ENCODE results near the gene SLAMF1. TPM values are rescaled to one million over a fixed set of nuclear protein-coding genes. Genes with fewer than 3 reads are reported as not detected.

Gene SLAMF1
- total RNA-seq, 6 donors from 2014 or later, result 0.11 to 3.9 (median 1.5) TPM

DNA sequence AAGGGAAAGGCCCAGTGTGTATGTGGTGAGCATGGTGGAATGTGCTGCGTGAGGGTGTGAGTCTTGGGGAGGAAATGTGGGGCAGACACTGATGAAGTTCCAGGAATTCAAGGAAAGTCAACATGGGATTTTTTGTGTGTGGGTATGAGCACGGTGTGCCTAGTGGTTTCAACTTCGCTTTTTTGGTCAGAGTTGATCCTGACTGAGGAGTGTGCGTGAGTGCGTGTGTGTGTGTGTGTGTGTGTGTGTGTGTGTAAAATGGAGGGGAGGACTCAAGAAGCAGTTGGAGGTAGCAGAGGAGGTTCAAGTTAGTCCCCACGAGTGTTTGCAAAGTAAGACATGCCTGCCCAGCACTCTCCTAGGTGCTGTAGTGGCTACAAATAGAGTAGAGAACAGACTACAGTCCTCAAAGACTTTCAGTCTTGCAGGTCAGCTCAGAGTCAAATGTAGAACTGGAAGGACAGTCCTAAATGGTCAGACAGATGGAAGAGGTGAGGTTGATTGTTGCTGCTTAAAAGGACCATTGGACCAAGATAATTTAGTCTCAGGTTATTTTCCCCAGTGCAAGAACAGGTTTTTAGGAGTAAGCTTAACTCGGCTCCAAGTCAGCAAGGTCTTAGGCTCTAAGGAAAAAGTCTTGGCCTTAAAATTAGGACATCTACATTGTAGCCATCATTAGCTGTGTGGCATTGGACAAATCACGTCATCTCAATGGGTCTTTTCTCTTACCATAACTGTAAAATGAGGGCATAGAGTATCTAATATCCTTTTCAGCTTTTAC lies 25.0 kb downstream of the SLAMF1 start:
- WGBS, 2 donors, result 65 to 66% methylated on average over 8 of the region's 8 CpGs
- Histone ChIP-seq H3K9me3 (no peaks in the 10 kb centered on the region), H3K27ac (no peak overlapping the region), H3K4me1 (no peaks in the 10 kb centered on the region), H3K36me3 (no peaks in the 10 kb centered on the region), H3K27me3 (no peaks in the 10 kb centered on the region), H3K4me3 (no peak overlapping the region)
- TF ChIP-seq POLR2AphosphoS5 (IDR thresholded peaks at IDR 0.05) (no peak), POLR2A (IDR thresholded peaks at IDR 0.05) (no peak), EP300 (IDR thresholded peaks at IDR 0.05) (no peak)
- no peak for ATAC-seq (ENCODE audit: low FRiP score in 2 of 2)
- DNase-seq, result no peak

DNA sequence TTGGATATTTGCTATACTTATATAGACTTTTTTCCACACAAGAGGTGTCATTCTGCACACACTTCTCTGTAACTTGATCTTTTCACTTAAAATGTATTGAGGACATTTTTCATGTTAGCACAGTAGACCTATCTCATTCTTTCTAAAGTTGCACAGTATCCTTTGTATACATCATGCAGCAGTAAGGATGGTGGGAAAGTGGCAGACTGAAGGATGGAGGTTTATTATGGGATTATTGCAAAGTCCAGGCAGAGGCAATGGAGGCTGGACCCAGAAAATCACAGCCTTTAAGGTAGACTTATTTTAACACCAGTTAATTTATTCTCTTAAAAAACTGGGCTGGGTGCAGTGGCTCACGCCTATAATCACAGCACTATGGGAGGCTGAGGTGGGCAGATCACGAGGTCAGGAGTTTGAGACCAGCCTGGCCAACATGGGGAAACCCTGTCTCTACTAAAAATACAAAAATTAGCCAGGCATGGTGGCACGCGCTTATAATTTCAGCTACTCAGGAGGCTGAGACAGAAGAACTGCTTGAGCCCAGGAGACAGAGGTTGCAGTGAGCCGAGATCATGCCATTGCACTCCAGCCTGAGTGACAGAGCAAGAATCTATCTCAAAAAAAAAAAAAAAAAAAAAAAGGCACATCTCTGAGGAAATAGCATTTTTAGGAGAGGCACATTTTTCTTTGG lies 25.8 kb downstream of the SLAMF1 start:
- WGBS, 2 donors, result 88 to 89% methylated on average over 5 of the region's 5 CpGs
- ATAC-seq (ENCODE audit: low FRiP score in 2 of 2) (no peak), DNase-seq (no peak)
- no peak overlapping the region for H3K4me3 ChIP-seq
- H3K4me1 ChIP-seq, result no peaks in the 10 kb centered on the region
- H3K36me3 ChIP-seq, result no peaks in the 10 kb centered on the region
- H3K9me3 ChIP-seq, result no peaks in the 10 kb centered on the region
- no peaks in the 10 kb centered on the region for H3K27me3 ChIP-seq
- TF ChIP-seq EP300 (IDR thresholded peaks at IDR 0.05) (no peak), POLR2AphosphoS5 (IDR thresholded peaks at IDR 0.05) (no peak), POLR2A (IDR thresholded peaks at IDR 0.05) (no peak)
- TF ChIP-seq, protein P1, sequence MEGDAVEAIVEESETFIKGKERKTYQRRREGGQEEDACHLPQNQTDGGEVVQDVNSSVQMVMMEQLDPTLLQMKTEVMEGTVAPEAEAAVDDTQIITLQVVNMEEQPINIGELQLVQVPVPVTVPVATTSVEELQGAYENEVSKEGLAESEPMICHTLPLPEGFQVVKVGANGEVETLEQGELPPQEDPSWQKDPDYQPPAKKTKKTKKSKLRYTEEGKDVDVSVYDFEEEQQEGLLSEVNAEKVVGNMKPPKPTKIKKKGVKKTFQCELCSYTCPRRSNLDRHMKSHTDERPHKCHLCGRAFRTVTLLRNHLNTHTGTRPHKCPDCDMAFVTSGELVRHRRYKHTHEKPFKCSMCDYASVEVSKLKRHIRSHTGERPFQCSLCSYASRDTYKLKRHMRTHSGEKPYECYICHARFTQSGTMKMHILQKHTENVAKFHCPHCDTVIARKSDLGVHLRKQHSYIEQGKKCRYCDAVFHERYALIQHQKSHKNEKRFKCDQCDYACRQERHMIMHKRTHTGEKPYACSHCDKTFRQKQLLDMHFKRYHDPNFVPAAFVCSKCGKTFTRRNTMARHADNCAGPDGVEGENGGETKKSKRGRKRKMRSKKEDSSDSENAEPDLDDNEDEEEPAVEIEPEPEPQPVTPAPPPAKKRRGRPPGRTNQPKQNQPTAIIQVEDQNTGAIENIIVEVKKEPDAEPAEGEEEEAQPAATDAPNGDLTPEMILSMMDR (IDR thresholded peaks at IDR 0.05), result no peak
- no peak overlapping the region for H3K27ac ChIP-seq

DNA sequence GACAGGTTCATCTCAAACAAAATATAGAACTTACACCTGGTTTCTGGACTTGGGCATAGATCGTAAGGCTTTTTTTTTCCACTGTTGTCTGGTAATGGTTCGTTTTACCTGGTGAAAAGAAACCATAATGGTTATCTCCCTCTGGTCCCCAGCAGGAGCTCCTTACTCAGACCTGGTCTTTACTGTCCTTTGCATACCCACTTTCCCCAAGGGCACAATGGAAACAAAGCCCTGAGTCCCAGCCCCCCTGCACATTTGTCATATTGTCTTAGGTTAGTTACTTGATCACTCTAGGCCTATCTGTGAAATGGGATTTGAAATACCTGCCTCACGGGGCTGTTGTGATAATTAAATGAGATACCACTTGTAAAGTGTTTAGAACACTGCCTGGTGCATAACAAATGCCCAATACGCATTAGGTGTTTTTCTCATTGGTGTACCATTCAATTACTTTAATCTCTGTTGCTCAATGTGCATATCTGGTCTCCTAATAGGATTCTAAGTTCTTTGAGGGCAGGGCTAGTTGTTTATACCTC lies 27.0 kb downstream of the SLAMF1 start:
- Histone ChIP-seq H3K4me1 (no peaks in the 10 kb centered on the region), H3K4me3 (no peak overlapping the region), H3K27ac (no peak overlapping the region), H3K36me3 (no peaks in the 10 kb centered on the region), H3K9me3 (no peaks in the 10 kb centered on the region), H3K27me3 (no peaks in the 10 kb centered on the region)
- TF ChIP-seq, protein P1 (IDR thresholded peaks at IDR 0.05), result no peak
- TF ChIP-seq POLR2A (IDR thresholded peaks at IDR 0.05), result no peak
- TF ChIP-seq EP300 (IDR thresholded peaks at IDR 0.05), result no peak
- TF ChIP-seq POLR2AphosphoS5 (IDR thresholded peaks at IDR 0.05), result no peak
- no peak for ATAC-seq (ENCODE audit: low FRiP score in 2 of 2)
- no peak for DNase-seq
- 88 to 94% methylated on average over 4 of the region's 4 CpGs for WGBS, 2 donors

DNA sequence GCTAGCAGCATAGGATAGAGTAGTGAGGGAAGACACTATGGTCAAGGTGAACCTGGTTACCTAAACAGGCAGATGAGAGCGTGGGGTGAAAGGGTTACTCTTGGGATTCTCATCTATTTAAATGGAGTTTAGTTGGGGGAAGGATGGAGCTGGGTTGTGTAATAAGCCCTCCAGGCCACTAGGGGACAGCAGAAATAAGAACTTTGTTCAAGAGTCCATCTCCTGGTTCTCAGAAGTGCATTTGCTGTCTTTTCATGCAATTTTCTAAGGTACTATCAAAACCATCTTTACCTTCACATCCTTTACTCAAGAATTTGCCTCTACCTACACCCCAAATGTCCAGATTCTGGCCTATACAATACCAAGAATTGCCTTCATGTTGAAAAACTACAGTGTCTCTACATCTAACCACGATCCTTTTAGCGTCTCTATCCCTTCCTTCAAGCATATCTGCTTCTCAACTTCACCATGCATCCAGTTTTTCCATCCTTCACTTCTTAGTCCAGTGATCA lies 28.0 kb downstream of the SLAMF1 start:
- H3K9me3 ChIP-seq, result no peaks in the 10 kb centered on the region
- ATAC-seq (ENCODE audit: low FRiP score in 2 of 2) (peak in 1 of 2 donors; percentile 38), DNase-seq (no peak)
- no peaks in the 10 kb centered on the region for H3K27me3 ChIP-seq
- H3K4me3 ChIP-seq, result no peak overlapping the region
- no peaks in the 10 kb centered on the region for H3K36me3 ChIP-seq
- H3K27ac ChIP-seq, result no peak overlapping the region
- H3K4me1 ChIP-seq, result no peaks in the 10 kb centered on the region
- WGBS, 2 donors, result 93 to 95% methylated on average over 3 of the region's 3 CpGs
- TF ChIP-seq EP300 (IDR thresholded peaks at IDR 0.05), result no peak
- TF ChIP-seq POLR2A (IDR thresholded peaks at IDR 0.05), result no peak
- TF ChIP-seq, protein P1 (IDR thresholded peaks at IDR 0.05), result peak; percentile 33 to 66 (median 48)

DNA sequence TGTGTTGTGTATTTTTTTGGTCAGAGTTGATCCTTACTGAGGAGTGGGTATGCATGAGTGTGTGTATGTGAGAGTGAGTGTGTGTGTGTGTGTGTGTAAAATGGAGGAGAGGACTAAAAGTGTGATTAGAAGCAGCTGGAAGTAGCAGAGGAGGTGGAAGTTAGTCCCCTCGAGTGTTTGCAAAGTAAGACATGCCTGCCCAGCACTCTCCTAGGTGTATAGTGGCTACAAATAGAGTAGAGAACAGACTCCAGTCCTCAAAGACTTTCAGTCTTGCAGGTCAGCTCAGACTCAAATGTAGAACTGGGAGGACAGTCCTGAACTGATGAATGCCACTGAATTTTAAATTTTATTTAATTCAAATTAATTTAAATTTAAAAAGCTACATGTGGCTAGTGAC lies 28.5 kb downstream of the SLAMF1 start:
- TF ChIP-seq POLR2AphosphoS5 (IDR thresholded peaks at IDR 0.05) (no peak), POLR2A (IDR thresholded peaks at IDR 0.05) (no peak), EP300 (IDR thresholded peaks at IDR 0.05) (no peak)
- TF ChIP-seq, protein P1 (IDR thresholded peaks at IDR 0.05), result no peak
- H3K4me3 ChIP-seq, result no peak overlapping the region
- 60 to 73% methylated on average over 1 of the region's 1 CpG for WGBS, 2 donors
- no peaks in the 10 kb centered on the region for H3K27me3 ChIP-seq
- no peaks in the 10 kb centered on the region for H3K36me3 ChIP-seq
- H3K27ac ChIP-seq, result no peak overlapping the region
- no peak for ATAC-seq (ENCODE audit: low FRiP score in 2 of 2)
- no peak for DNase-seq
- no peaks in the 10 kb centered on the region for H3K4me1 ChIP-seq
- H3K9me3 ChIP-seq, result no peaks in the 10 kb centered on the region

Data from upper lobe of left lung (tissue), 6 donors.